ENCODE results near the gene CFAP157.

Gene CFAP157

DNA sequence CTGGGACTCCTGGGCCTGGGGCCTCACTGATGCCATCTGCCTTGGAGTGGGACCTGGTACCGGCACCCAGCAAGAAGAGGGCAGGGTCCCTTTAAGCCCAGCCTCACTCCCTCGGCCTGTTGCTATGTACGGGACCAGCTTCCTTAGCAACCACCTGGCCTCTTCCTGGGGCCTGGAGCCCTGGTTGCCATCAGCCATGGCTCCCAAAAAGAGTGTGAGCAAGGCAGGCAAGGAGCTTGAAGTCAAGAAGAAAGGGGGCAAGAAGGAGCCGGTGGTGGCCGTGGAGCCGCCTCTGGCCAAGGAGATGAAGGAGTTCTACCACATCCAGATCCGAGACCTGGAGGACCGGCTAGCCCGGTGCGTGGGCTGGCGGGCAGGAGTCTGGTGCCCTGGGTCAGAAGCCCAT lies at the start of gene CFAP157:
CFAP157 (plus strand) TSS at position 153 of the 406 bp plus-strand sequence; CDS start at position 197, 44 bp downstream.
- no peak for DNase-seq

DNA sequence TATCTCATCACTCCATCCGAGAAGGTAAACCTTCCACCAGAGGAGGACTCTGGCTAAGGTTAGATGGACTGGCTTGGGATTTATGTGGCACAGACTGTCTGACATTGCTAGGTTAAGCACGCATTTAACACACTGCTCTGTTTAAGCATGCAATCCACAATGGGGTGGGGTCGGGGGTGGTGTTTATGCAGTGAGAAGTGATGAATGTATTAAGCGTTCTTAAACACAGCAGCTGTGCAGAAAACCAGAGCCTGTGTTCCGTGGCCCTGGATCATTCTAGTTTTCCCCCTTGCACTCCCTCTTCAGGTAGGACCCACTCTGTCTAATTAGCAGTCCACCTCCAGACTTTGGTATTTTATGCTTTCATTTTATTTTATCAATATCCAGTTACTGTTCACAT lies 48.4 kb upstream of the CFAP157 start:
- no peak for DNase-seq

DNA sequence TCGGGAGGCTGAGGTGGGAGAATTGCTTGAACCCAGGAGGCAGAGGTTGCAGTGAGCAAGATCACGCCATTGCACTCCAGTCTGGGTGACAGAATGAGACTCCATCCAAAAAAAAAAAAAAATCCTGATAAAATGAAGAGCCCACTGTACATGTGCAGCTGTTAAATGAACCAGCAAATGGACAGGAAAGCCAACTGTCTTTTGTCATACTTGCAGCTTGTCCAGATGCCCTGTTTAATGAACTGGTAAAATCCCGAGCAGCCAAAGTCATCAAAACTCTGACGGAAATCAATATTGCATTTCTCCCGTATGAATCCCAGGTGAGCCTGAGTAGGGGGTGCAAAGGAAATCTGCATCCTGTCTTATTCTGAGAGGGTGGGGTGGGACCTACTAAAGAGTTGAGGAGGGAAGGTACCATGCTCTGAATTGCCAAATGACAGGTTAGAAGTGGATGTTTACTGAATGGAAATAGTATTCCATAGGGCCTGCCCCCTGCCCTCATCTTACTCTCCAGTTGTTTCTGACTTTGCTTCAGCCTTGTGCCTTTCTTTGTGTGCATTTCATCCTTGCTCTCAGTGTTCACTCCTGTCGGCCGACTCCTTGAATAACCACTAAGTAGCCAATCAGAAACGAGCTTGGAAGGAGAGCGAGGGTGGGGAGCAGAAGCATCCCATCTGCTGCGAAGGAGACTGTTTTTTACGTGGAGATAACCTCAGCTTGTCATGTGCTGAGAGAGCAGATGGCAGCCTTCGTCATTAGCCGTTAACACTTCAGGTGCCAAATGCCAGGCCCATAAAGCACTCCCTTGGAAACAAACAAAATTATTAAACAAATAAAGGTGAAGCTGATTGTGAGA lies 45.7 kb upstream of the CFAP157 start:
- no peak for DNase-seq

DNA sequence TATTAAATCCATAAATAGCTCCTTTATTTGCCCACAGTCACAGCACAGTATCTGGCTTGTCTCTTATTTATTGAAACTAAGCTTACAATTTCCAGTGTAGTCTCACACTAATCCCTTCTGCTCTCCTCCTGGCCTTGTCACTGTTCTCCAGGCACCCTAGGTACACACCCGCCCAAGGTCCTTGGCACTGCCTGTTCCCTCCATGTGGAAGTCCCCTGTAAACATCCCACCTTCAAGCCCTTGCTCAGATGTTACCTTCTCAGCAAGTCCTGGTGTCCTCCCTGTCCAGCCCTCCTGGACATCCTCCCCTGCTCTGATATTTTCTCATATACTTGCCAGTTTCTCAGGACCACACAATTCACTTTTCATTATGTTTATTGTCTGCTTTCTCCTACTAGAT lies 44.2 kb upstream of the CFAP157 start:
- DNase-seq, result no peak

DNA sequence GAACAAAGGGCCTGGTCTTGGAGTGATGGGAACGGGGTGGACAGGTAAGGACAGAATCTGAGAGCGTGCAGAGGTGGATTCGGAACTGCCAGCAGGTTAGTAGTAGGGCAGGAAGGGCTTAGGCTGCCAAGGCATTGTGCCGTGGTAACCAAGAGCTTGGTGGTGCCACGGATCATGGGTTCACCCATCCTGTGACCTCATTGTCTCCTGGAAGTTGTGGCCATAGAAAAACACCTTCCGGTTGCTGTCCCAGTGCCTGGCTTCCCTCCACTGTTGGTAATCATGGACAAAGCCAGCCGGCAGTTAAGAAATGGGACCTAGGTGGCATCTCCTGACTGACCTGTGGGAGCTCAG lies 42.5 kb upstream of the CFAP157 start:
- DNase-seq, result no peak

DNA sequence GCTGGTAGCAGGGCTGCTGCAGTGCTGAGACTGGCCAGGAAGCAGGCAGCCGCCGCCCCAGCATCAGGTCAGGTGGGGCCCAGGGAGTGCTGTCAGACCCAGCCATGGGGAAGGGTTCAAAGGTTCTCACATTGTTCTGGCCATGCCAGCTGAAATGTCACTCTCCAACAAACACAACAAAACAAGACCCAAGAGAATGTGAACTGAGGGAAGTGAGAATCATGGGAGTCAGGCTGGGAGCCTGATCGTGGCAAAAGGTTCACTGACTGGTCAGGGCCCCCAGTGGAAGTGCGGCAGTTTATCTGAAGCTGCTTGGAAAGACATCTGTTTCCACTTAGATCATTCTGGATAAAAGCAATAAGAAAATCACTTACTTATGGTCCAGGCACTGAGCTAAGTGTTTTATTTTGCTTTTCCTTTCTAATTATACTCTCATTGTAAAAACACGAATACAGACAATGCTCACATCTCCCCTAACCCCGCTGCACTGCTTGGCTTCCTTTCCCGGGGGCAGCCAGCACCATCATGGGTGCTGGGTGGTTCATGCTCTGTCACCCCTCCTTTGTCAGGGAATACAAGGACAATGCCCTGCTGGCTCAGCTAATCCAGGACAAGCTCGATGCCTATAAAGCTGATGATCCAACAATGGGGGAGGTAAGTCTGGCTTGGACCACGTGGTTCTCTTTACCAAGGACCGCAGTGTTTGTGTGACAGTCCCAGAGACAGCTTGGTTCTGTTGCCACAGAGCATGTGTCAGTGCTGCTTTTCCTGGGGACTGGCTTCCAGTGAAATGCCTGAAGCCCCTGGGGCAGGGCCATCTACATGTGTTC lies 41.9 kb upstream of the CFAP157 start:
- DNase-seq, result no peak

DNA sequence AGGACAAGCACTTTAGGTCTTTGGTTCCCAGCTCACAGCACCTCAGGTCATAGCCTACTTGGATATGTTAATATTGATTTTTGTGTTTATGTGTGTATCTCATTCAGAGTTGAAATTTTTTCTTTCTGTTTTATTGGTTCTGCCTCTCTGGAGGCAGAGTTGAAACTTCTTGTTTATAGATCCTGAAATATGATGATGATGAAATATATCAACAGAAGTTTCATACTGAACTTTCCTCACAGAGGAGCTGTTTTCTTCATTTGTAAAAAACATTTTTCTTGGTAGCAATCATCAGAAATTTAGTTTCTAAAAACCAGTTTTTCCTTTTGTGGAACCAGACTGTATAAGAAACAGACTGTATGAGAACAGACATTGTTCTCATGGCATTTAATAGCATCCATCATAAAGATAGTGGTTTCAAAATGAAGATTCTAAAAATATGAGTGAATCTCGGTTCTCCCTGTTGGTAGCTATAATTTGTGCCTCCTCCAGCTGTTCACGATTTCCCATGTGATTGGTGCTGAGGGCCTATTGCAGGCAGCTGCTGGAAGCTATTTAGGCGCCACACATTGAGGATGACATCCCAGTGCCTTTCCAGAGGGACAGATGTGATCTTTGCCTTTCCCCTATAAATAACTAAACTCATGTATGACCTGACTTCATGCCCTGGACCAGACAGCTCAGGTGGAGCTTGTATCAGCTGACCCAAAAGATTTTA lies 39.5 kb upstream of the CFAP157 start:
- no peak for DNase-seq

DNA sequence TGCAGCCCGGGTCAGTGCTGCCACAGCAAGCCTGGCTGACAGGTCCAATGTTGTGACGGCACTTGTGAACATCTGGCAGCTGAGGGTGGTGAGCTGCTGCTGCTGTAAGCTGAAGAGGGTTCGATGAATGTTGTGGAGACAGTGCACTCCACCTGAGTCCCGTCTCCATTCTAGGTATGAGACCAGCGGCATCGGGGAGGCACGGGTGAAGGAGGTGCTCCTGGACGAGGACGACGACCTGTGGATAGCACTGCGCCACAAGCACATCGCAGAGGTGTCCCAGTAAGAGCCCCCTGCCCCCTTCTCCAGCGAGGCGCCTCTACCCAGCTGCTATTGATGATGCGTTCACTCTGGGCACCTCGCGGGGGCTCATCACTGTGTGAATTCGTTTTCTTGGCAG lies 38.9 kb upstream of the CFAP157 start:
- no peak for DNase-seq

DNA sequence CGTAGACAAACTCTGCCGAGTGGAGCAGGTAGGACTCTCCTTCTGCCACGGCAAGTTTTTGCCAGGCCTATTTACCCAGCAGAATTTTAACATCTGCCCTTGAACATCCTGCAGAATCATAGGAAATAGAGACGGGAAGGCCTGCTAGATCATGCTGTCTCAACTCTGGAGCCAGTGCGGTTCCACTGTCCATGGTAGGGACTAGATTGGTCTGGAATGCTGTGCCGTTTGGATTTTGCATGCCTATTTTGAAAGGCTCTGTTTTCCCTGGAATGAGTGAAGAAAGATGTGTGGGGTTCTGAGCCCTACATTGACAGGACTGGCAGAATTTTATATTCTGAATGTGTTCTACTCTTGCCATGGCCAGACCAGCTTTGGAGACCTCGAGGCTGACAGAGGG lies 33.6 kb upstream of the CFAP157 start:
- no peak for DNase-seq

DNA sequence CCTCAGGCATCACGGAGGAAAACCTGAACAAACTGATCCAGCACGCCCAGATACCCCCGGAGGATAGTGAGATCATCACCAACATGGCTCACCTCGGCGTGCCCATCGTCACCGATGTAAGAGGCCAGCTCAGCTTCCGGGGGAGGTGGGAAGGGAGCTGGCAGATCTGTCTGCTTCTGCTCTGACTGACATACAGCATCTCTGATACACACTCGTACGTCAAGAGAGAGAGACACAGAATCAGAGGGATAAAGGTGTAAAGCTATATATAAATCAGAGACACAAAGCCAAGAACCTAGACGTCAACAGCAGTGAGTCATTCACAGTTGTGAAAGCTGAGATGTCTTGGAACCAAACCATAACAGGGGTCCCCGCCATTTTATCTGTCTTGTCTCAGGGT lies 30.1 kb upstream of the CFAP157 start:
- DNase-seq, result no peak

DNA sequence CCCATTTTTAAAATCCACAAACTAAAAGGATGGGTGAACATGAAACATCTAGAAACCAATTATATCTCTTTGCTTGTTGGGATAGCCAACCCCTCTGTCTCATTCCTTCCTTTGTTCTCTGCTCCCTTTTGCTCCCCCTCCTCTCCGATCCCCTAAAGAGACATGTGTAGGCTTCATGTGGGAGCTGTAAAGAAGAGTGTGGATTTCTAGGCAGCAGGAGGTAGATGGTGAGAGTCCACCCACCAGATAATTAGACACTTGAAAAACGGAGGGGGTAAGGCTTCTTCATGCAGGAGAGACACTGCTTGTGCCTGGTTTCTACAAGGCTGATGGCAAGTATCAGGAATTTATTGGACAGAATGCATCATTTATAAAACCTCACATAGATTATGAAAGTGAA lies 27.3 kb upstream of the CFAP157 start:
- DNase-seq, result no peak

DNA sequence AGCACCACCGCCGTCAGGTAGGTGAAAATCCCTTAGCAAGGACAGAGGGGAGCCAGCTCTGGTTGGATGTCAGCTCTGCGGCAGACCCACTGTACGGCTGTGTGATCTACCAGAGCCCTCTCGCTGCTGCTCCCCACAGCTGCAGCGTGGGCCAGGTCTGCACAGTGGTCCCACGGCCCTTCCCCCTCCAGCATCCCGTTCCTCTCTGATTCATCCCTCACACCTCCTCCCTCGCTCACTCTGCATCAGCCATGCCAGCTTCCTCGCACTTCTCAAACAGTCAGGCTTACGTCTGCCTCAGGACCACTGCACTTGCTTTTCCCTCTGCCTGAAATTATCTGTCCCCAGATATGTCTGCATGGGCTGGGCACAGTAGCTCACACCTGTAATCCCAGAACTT lies 26.6 kb upstream of the CFAP157 start:
- no peak for DNase-seq

DNA sequence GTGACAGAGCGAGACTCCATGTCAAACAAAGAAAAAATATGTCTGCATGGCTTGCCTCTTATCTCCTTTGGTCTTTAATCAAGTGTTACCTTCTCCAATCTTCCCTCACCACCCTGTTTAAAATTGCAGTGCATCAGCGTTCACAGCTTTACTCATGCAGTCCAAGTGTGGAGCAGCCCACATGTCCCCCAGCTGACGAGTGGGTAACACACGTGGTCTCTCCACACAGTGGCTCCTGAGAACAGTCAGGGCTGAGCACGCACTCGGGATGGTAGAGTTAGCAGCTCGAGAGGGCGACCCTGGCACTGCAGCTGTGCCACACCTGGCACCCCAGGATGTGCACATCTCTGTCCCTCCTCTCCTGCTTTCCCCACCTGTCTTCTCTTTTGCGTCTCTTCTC lies 25.9 kb upstream of the CFAP157 start:
- no peak for DNase-seq

DNA sequence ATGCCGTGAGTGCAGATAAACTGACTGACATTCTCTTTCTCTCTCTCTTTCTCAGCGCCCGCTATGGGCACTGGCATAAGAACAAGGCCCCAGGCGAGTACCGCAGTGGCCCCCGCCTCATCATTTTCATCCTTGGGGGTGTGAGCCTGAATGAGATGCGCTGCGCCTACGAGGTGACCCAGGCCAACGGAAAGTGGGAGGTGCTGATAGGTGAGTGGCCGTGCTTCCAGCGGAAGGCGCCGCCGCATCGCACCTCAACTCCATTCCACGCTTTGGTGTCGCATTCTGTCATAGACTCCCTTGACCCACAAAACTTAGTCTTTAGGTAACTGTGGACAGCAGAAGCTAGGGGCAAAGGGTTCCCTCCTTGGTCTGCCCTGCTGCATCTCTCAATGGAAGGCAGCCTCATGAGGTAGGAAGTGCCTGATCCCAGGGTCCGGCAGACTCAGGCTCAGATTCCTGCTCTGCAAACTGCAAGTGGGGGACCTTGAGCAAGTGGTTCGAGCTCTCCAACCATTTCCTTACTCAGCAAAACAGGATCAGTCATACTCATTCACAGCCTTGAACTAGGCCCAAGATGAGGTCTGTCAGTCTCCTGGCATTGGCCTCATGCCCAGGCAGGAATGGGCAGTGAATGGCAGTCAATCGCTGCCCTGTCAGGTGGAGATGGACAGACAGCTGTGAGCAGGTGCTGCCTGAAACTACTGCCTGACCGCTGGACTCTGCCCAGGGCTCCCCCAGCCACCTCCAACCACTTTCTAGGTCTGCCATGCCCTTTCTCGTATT lies 24.2 kb upstream of the CFAP157 start:
- DNase-seq, result no peak

DNA sequence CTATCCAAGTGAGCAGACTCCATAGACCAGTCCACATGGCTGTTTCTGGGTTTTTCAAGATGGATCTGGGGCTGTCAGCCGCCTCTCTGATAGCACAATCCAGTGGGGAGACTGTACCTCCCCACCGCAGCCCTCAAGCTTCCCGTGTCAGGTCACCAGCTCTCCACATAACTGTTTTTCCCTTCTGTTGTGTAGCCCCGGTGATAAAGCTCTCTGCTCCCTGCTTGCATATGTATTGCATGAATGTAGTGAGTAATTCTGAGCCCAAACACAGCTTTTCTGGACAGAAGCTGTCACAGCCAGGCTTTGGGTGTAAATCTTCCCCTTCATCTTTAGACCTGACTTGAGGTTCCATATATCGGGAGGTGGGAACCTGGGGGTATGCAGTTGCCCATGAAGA lies 23.1 kb upstream of the CFAP157 start:
- DNase-seq, result no peak

DNA sequence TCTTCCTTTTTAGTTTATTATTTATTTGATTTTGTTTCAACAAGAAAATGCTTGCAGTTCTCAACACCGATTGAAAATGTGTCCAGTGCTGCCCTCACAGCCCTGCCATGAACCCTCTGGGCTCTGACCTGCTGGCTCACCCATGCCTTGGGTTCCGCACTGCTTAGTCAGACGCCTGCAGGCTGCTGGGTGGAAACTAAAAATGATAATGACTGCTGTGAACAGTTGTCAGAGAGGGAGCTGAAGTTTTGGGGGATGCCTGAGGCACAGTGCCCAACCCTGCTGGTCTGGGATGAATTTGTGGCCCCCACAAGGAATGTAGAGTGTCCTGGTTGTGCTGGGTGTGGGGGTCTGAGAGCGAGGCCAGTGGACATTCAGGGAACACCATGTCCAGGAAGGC lies 22.2 kb upstream of the CFAP157 start:
- DNase-seq, result no peak

DNA sequence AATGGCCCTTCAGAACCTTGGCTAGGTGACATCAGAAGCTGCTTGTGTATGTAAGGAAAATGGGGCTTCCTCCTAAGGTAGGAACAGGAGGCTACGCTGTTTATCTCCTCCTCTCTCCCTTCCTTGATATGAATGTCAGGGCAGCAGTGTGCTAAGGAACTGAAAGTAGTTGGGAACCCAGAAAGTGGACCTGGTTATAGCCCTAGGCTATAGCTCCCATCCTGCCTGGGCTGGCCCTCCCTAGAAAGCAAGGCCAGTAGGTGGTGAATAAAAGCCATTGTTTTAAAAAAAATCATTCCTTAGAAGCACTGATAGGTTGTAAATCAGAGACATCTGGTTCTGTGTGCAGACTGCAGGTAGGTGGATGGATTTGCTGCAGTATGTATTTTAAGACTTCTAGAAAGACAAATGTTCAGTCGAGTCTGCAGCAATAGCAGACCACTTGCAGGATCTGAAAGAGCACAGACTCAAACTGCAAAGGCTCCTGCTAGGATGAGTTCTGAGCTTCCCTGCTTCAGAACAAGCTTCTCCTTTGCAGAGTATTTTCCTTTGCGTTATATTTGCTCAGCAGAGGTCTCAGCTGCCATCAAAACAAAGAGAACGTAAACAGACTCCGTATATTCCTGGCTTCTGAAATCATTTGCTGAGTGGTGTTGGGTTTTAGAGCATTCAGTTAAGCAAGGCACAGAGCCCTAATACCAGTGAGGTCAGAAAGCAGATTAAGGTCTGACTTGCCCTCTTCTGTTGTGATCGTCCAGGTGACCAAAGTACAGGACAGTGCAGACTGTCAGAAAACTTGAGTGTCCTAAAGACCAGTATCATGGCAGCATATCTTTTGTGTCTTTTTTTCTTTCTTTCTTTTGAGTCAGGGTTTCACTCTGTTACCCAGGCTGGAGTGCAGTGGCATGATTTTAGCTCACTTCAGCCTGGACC lies 20.1 kb upstream of the CFAP157 start:
- no peak for DNase-seq

DNA sequence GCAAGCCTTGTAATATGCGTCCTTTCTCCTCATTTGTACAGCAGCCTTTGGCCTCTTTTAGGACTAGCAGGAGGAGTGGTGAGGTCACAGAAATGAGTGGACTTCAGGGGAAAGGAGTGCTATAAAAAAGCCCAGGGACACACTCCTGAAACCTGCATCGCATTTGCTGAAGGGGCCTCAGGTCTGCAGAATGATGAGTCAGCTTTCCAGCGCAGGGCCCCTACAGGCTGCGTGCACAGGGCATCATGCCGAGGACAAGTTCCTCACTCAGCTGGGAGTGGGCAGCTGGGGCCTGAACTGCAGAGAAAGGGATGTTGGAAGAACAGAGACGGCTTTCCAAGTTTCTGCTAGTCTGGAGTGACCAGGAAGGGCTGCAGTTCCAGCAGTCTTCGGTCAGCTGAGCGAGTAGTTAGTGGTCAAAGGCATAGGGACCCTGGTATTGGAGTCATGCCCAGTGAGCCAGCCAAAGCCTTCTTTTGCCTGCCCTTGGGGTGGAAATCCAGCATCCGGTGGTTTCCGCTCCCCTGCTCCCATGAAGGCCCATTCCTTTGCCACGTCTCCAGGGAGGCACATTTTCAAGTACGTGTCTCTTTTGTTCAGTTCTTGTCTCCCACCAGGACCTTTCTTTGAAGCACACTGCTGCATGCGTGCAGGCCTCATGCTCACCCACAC lies 17.3 kb upstream of the CFAP157 start:
- DNase-seq, result no peak

DNA sequence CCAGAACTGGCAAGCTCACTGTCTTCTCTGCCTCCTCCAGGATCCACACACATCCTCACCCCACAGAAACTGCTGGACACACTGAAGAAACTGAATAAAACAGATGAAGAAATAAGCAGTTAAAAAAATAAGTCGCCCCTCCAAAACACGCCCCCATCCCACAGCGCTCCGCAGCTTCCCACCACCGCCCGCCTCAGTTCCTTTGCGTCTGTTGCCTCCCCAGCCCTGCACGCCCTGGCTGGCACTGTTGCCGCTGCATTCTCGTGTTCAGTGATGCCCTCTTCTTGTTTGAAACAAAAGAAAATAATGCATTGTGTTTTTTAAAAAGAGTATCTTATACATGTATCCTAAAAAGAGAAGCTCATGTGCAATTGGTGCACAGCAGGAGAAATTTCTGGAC lies 16.1 kb upstream of the CFAP157 start:
- DNase-seq, result no peak

DNA sequence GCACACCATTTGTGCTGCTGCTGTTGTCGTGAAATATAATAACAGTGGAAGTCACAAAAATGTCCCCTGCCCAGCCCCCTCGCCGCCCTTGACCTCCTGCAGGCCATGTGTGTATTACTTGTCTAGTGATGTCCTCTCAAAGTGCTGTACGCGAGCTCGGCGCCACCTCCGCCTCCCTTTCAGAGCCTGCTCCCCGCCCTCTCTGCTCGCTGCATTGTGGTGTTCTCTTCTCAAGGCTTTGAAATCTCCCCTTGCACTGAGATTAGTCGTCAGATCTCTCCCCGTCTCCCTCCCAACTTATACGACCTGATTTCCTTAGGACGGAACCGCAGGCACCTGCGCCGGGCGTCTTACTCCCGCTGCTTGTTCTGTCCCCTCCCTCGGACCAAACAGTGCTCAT lies 14.7 kb upstream of the CFAP157 start:
- DNase-seq, result no peak

DNA sequence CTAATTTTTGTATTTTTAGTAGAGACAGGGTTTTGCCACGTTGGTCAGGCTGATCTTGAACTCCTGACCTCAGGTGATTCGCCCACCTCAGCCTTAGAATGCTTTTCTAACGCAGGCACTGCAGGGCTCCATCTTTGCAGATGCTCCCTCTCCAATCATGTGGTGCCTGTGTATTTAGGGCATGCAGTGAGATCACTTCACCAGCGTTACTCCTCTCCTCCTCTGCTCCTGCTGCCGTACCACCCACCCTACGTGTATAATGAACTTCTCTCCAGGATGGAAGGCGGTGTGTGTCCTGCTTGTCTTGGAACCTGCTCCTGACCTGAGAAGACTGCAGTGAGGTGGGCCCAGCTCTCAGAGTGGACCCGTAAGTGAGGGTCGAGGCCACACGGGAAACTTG lies 13.6 kb upstream of the CFAP157 start:
- DNase-seq, result no peak

Data from hematopoietic multipotent progenitor cell treated with erythropoietin and hydrocortisone succinate and interleukin-3 and kit ligand, for 8 days (in vitro differentiated cells).